Liver (tissue), 3 donors: ENCODE data around the gene PDYN.

Experiments
- ATF3 ChIP-seq: IDR thresholded peaks from 2 replicates; pipeline ENCODE4 v1.6.1; 2016; ENCODE audit warnings: antibody characterized with exemption
- GABPA ChIP-seq, 2 donors: IDR thresholded peaks in 1 of 2; conservative IDR thresholded peaks in 1 of 2; 2 replicates each; pipeline ENCODE4 v1.6.1; 2016; ENCODE audit warnings: antibody characterized with exemption in 2 of 2, mild to moderate bottlenecking in 1 of 2, moderate library complexity in 1 of 2
- JUND ChIP-seq, 2 donors: IDR thresholded peaks; 2 replicates each; pipeline ENCODE4 v1.6.1; 2016; ENCODE audit warnings: antibody characterized with exemption in 2 of 2
- SP1 ChIP-seq: IDR thresholded peaks from 2 replicates; pipeline ENCODE4 v1.6.1; 2018; ENCODE audit warnings: antibody characterized with exemption, mild to moderate bottlenecking
- YY1 ChIP-seq: IDR thresholded peaks from 2 replicates; pipeline ENCODE4 v1.6.1; 2016; ENCODE audit warnings: antibody characterized with exemption, mild to moderate bottlenecking
- TF ChIP-seq, protein P1 (sequence below): fragments of 150-350 bp; IDR thresholded peaks from 2 replicates; pipeline ENCODE4 v1.5.1; 2017; ENCODE audit warnings: improper control_type of control experiment, low read depth, low read length; ENCODE audit not compliant: missing input control
- TF ChIP-seq, protein P2 (sequence below): IDR thresholded peaks from 2 replicates; pipeline ENCODE4 v1.6.1; 2016; ENCODE audit warnings: antibody characterized with exemption
- donor health status: healthy.
- donor health status: healthy.

DNA sequence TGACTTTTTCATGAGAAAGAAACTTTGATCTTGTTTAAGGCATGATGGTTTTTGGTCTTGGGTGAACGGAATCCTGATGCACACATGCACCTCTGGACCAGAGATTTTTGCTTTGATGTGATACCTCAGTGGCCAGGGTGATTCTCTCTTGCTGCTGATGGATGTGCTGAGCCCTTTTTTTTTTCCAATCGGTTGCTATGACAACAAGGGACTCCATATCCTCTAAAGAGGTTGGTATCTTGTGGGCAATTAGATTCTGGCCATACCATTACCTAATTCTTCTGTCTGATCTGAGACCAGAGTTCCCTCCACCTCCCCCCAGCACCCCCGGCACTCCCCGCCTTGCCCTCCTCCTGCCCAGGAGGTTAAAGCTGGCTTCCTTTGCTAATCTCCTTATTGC, 24.9 kb downstream of the PDYN start:
- TF ChIP-seq, protein P1, sequence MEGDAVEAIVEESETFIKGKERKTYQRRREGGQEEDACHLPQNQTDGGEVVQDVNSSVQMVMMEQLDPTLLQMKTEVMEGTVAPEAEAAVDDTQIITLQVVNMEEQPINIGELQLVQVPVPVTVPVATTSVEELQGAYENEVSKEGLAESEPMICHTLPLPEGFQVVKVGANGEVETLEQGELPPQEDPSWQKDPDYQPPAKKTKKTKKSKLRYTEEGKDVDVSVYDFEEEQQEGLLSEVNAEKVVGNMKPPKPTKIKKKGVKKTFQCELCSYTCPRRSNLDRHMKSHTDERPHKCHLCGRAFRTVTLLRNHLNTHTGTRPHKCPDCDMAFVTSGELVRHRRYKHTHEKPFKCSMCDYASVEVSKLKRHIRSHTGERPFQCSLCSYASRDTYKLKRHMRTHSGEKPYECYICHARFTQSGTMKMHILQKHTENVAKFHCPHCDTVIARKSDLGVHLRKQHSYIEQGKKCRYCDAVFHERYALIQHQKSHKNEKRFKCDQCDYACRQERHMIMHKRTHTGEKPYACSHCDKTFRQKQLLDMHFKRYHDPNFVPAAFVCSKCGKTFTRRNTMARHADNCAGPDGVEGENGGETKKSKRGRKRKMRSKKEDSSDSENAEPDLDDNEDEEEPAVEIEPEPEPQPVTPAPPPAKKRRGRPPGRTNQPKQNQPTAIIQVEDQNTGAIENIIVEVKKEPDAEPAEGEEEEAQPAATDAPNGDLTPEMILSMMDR = no peak
- TF ChIP-seq ATF3 = no peak
- TF ChIP-seq SP1 = no peak
- TF ChIP-seq JUND (IDR thresholded peaks at IDR 0.05) = no peak
- no peak for TF ChIP-seq GABPA (IDR thresholded peaks at IDR 0.05 in 1 of 2, conservative IDR thresholded peaks at IDR 0.05 in 1 of 2)
- TF ChIP-seq, protein P2, sequence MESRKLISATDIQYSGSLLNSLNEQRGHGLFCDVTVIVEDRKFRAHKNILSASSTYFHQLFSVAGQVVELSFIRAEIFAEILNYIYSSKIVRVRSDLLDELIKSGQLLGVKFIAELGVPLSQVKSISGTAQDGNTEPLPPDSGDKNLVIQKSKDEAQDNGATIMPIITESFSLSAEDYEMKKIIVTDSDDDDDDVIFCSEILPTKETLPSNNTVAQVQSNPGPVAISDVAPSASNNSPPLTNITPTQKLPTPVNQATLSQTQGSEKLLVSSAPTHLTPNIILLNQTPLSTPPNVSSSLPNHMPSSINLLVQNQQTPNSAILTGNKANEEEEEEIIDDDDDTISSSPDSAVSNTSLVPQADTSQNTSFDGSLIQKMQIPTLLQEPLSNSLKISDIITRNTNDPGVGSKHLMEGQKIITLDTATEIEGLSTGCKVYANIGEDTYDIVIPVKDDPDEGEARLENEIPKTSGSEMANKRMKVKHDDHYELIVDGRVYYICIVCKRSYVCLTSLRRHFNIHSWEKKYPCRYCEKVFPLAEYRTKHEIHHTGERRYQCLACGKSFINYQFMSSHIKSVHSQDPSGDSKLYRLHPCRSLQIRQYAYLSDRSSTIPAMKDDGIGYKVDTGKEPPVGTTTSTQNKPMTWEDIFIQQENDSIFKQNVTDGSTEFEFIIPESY = no peak
- TF ChIP-seq YY1 = no peak
